Measurements from ENCODE around the gene ZNF597.

ZNF597 gene

DNA sequence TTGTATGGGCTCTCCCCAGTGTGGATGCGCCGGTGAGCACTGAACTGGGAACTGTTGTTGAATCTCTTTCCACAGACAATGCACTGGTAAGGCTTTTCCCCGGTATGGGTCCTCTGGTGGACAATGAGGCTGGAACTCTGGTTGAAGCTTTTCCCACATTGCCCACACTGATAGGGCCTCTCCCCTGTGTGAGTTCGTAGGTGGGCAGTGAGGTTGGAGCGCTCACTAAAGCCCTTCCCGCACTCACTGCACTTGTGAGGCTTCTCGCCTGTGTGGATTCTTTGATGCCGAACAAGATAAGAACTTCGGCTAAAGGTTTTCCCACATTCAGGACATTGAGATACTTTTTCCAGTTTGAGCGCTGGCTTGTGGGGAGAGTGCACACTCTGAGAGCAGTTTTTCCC is 60.3 kb downstream of the ZNF597 start:
- no peak overlapping the region for H3K27ac ChIP-seq
- TF ChIP-seq, protein P1, sequence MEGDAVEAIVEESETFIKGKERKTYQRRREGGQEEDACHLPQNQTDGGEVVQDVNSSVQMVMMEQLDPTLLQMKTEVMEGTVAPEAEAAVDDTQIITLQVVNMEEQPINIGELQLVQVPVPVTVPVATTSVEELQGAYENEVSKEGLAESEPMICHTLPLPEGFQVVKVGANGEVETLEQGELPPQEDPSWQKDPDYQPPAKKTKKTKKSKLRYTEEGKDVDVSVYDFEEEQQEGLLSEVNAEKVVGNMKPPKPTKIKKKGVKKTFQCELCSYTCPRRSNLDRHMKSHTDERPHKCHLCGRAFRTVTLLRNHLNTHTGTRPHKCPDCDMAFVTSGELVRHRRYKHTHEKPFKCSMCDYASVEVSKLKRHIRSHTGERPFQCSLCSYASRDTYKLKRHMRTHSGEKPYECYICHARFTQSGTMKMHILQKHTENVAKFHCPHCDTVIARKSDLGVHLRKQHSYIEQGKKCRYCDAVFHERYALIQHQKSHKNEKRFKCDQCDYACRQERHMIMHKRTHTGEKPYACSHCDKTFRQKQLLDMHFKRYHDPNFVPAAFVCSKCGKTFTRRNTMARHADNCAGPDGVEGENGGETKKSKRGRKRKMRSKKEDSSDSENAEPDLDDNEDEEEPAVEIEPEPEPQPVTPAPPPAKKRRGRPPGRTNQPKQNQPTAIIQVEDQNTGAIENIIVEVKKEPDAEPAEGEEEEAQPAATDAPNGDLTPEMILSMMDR (conservative IDR thresholded peaks at IDR 0.05): no peak
- TF ChIP-seq ZFX (IDR thresholded peaks at IDR 0.05): no peak
